Activated CD4-positive, alpha-beta T cell treated with anti-CD3 and anti-CD28 coated beads, Interleukin-2, amount 50 U/mL, for 16 hours (primary cell): Measurements from ENCODE around the gene MTG2.

ENCODE experiments used
- DNase-seq: peaks from one replicate; pipeline ENCODE4 v3.0.0-alpha.2; 2020

MTG2 gene

GRCh38 chr20:62236766-62237513 lies 54.1 kb downstream of the MTG2 start:
- DNase-seq, result no peak

- DNase-seq, result no peak
These were observed 54.6 kb downstream of the MTG2 start for GRCh38 chr20:62237514-62237800.

- peak; percentile 100 for DNase-seq
These were observed 55.2 kb downstream of the MTG2 start, which contains the start of gene OSBPL2 for GRCh38 chr20:62237801-62238568. TSS of gene OSBPL2 (plus strand) at chr20:62238521. CDS start at chr20:62256185, 17,664 bp downstream.

- no peak for DNase-seq
These were observed 55.9 kb downstream of the MTG2 start for GRCh38 chr20:62238569-62239277.

- DNase-seq, result no peak
These were observed 56.6 kb downstream of the MTG2 start for GRCh38 chr20:62239278-62239879.

- no peak for DNase-seq
These were observed 57.3 kb downstream of the MTG2 start for GRCh38 chr20:62240020-62240685.

- DNase-seq, result no peak
These were observed 58.7 kb downstream of the MTG2 start for GRCh38 chr20:62241506-62241905.

- DNase-seq, result no peak
These were observed 59.3 kb downstream of the MTG2 start for GRCh38 chr20:62242176-62242575.

- DNase-seq, result no peak
These were observed 60.3 kb downstream of the MTG2 start for GRCh38 chr20:62243106-62243505.

- no peak for DNase-seq
These were observed 61.2 kb downstream of the MTG2 start for GRCh38 chr20:62243906-62244515.

- DNase-seq, result no peak
These were observed 61.8 kb downstream of the MTG2 start for GRCh38 chr20:62244644-62245108.

GRCh38 chr20:62245911-62246280 lies 63.1 kb downstream of the MTG2 start:
- no peak for DNase-seq

GRCh38 chr20:62246431-62246830 lies 63.6 kb downstream of the MTG2 start:
- no peak for DNase-seq

- DNase-seq, result no peak
These were observed 64.2 kb downstream of the MTG2 start for GRCh38 chr20:62246872-62247652.

- no peak for DNase-seq
These were observed 66.2 kb downstream of the MTG2 start for GRCh38 chr20:62248890-62249560.

- no peak for DNase-seq
These were observed 69.6 kb downstream of the MTG2 start for GRCh38 chr20:62252342-62252966.
